ENCODE measurements around the gene NEMP1.
"Not testable (repeated sequence)": the region's sequence is repeated elsewhere in the genome, so short reads cannot be mapped to it uniquely, and the experiment has no call there.

NEMP1 gene

DNA sequence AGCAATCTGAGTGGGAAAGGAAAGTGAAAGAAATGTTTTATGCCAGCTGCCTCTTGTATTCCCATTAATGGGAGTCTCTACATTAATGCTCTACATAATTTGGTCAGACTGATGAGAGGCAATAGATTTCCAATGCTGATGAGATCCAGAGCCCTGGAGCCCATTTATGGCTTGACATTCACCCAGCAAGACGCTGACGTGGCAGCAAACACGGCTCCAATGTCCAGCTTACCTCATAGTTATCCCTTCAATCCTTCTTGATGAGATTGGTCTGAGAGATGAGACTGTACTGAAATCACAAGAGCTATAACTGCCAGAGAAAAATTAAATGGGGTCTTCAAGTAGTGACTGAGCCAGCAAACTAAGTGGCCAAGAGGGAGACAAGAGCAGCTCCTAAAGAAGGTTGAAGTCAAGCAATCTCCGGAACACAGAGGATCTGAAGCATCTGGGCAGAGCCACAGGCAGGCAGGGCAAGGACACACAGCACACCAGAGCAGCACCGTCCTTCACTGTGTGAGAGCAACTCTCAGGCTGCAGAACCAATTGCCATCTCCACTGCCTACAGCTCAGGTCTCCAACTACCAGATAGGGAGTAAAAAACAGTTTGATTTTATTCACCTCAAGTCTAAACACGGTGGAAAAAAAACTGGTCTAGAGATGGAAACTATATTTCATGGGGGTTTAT is 21.4 kb downstream of the NEMP1 start:
- no peak for DNase-seq (ENCODE audit: low spot score)

GRCh38 chr12:57055824-57056223 is 22.8 kb downstream of the NEMP1 start:
- DNase-seq (ENCODE audit: low spot score): no peak

- DNase-seq (ENCODE audit: low spot score): not testable (repeated sequence)
These were observed 24.7 kb downstream of the NEMP1 start for GRCh38 chr12:57053901-57054300.

GRCh38 chr12:57053146-57053545 is 25.4 kb downstream of the NEMP1 start:
- not testable (repeated sequence) for DNase-seq (ENCODE audit: low spot score)

- DNase-seq (ENCODE audit: low spot score): no peak
These were observed 27.6 kb downstream of the NEMP1 start for GRCh38 chr12:57051011-57051410.

- no peak for DNase-seq (ENCODE audit: low spot score)
These were observed 28.7 kb downstream of the NEMP1 start, which contains the start of gene MYO1A for GRCh38 chr12:57049890-57050289. TSS of gene MYO1A (minus strand) at chr12:57050129. CDS start at chr12:57048323, 1,806 bp downstream.

- no peak for DNase-seq (ENCODE audit: low spot score)
These were observed 29.5 kb downstream of the NEMP1 start for GRCh38 chr12:57049119-57049446.

- no peak for DNase-seq (ENCODE audit: low spot score)
These were observed 30.0 kb downstream of the NEMP1 start for GRCh38 chr12:57048423-57049118.

DNA sequence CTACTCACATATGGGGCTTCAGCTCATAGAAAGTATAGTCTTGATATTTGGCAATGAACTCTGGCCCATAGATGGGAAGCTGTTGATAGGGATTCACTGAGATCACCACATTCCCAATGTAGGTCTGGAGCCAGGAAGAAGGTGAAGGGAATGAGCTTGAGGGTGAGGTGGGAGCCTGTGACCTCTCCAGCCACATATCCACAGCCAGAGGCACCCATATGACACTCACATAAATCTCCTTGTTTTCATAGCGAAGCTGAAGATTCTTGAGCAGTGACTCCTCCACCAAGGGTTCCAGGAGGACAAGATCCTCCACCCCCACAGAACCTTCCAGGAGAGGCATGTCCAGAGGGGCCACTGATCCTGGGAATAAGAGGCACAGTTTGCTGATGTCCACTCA is 30.6 kb downstream of the NEMP1 start:
- no peak for DNase-seq (ENCODE audit: low spot score)

DNA sequence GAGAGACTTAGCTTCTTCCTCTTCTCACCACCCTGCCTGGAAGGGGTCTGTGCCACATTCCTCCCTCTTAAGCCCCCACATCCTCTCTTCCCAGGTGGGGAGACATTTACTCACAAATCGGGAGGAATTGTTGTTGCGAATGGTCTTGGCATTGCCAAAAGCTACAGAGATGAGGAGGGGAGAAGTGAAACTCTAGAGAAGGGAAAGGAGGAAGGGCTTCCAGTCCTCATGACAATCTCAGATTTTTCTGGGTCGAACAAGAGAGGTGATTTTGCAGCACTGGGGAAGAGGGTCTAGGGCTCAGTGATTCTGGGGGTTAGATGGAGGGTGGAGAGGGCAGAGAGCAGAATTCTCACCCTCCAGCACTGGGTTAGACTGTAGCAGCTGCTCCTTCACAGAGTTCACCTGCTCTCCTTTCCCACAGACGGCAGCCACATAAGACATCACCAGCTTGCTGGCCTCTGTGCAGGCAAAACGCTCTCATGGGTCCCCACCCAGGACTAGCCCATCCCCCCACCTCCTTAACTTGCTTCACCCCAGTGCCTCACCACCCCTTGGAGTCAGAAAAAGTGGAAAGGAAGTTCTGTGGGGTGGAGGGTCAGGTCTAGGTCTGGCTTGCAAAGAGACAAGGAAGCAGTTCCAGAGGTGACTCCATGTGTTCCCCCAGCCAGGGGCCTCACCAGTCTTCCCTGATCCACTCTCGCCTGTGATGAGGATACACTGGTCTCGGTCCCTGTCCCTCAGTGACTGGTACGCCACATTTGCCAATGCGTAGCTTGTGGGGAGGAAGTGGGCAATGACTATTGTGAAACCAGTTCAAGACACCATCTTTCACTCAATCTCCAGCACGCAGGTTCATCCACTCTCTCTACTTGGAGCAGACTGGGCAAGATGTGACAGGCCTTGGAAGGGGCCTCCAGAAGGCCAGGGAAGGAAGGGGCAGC is 31.4 kb downstream of the NEMP1 start:
- no peak for DNase-seq (ENCODE audit: low spot score)

- no peak for DNase-seq (ENCODE audit: low spot score)
These were observed 32.4 kb downstream of the NEMP1 start for GRCh38 chr12:57046086-57046791.

GRCh38 chr12:57044889-57045288 is 33.7 kb downstream of the NEMP1 start:
- DNase-seq (ENCODE audit: low spot score): no peak

- DNase-seq (ENCODE audit: low spot score): no peak
These were observed 34.1 kb downstream of the NEMP1 start for GRCh38 chr12:57044468-57044867.

- no peak for DNase-seq (ENCODE audit: low spot score)
These were observed 35.9 kb downstream of the NEMP1 start for GRCh38 chr12:57042695-57043094.

GRCh38 chr12:57040750-57041149 is 37.8 kb downstream of the NEMP1 start:
- no peak for DNase-seq (ENCODE audit: low spot score)

GRCh38 chr12:57040211-57040610 is 38.4 kb downstream of the NEMP1 start:
- DNase-seq (ENCODE audit: low spot score): no peak

DNA sequence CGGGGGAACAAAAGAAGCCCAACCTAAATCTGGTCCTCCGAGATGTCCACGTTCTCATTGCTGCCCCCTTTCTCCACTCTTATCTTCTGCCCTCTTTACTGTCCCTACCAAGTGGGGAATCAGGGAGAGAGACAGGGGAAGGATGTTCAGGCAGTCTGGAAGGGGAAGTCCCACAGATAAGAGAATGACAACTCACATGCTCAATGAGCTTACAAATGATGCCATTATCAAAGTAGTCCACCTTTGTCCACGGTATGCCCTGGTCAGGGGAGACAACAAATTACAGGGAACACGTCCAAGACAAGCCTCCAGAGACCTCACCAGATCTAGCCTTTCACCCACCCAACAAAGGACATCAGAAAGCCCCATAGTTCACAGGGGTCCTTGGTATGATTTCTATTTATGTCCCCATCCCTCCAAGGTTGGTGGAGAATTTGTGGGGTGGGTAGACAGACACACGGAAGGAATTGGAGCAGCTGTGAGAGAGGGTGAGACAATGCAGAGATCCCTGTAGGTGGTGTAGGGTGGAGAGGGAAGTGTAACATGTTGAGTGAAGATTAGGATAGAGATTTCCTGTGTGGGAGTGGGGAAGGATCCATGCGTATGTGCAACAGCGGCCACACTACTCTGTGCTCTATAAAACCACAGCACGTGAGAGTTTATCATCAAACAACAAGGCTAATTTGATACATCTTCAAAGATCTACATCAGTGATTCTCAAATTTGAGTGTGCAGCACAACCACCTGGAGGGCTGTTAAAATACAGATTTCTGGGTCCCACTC is 39.4 kb downstream of the NEMP1 start:
- DNase-seq (ENCODE audit: low spot score): no peak

DNA sequence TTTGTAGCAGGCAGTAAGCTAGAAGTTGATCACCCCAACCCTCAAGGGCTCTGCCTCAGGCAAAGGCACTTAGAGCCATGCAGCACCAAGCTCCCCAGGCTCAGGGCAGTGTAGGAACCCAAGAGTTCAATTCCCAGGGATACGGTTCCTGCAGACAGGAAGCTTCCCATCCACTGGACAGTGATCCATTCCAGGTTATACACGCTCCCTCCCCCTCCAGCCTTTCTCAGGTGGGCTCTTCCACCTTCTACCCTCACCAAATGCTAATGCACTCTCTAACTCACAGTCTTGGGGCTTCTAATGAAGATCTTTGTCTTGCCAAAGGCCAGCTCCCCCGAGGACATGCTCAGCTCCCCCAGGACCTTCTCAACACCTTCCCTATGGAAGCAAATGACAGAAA is 41.3 kb downstream of the NEMP1 start:
- DNase-seq (ENCODE audit: low spot score): no peak

- no peak for DNase-seq (ENCODE audit: low spot score)
These were observed 45.2 kb downstream of the NEMP1 start for GRCh38 chr12:57033431-57033830.

DNA sequence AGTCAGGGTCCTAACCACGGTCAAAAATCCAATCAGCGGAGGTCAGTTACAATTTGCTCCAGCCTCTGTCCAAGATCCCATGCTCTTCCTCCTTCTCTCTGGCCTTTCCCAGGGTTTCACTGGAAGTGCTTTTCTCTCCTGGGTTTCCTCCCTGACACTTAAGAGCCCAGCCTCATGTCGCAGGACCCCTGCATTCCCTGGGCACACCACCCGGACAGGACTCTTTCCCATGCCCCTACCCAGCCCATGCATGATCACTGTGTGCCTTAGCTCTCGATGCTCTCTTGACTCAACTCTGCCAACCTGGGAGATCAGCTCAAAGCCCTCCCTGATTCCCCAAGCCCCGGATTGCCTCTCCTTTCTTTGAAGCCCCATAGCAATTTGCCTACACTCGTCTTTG is 46.8 kb downstream of the NEMP1 start:
- DNase-seq (ENCODE audit: low spot score): no peak

- no peak for DNase-seq (ENCODE audit: low spot score)
These were observed 47.4 kb downstream of the NEMP1 start for GRCh38 chr12:57031138-57031725.

Data from kidney capillary endothelial cell (primary cell).